Hepatocyte (in vitro differentiated cells): Measurements from ENCODE around the gene ANO10. TPM values are rescaled to one million over a fixed set of nuclear protein-coding genes. Genes with fewer than 3 reads are reported as not detected.

Source experiments
- DNase-seq: peaks from one replicate; pipeline ENCODE4 v3.0.0-alpha.2; 2016; ENCODE audit warnings: low spot score
- H2AFZ ChIP-seq: fragments of 200-600 bp; sonication (generic); 2 replicates; pipeline ENCODE4 v1.6.0; 2016; ENCODE audit warnings: antibody characterized with exemption, mild to moderate bottlenecking
- H3K27ac ChIP-seq: fragments of 200-600 bp; sonication (generic); 2 replicates; pipeline ENCODE4 v1.5.1; 2016; ENCODE audit warnings: mild to moderate bottlenecking
- H3K27me3 ChIP-seq: fragments of 200-600 bp; sonication (generic); 2 replicates; pipeline ENCODE4 v1.6.1; 2016
- H3K36me3 ChIP-seq: fragments of 200-600 bp; sonication (generic); replicated peaks from 2 replicates; pipeline ENCODE4 v1.5.1; 2016; ENCODE audit warnings: low read depth; ENCODE audit not compliant: insufficient read depth
- H3K4me1 ChIP-seq: fragments of 200-600 bp; sonication (generic); 2 replicates; pipeline ENCODE4 v1.5.1; 2016; ENCODE audit warnings: mild to moderate bottlenecking, moderate library complexity; ENCODE audit not compliant: insufficient read depth
- H3K4me2 ChIP-seq: fragments of 200-600 bp; sonication (generic); 2 replicates; pipeline ENCODE4 v1.6.0; 2016
- H3K4me3 ChIP-seq: fragments of 200-600 bp; sonication (generic); 2 replicates; pipeline ENCODE4 v1.5.1; 2016; ENCODE audit warnings: mild to moderate bottlenecking
- H3K79me2 ChIP-seq: fragments of 200-600 bp; sonication (generic); 2 replicates; pipeline ENCODE4 v1.6.0; 2017; ENCODE audit warnings: mild to moderate bottlenecking
- H3K9me2 ChIP-seq: fragments of 200-600 bp; sonication (generic); replicated peaks from 2 replicates; pipeline ENCODE4 v1.6.0; 2017; ENCODE audit warnings: mild to moderate bottlenecking; ENCODE audit not compliant: insufficient read depth
- H3K9me3 ChIP-seq: fragments of 200-600 bp; sonication (generic); 2 replicates; pipeline ENCODE4 v1.5.1; 2016; ENCODE audit warnings: low read depth, mild to moderate bottlenecking
- H4K20me1 ChIP-seq: fragments of 200-600 bp; sonication (generic); 2 replicates; pipeline ENCODE4 v1.6.0; 2016; ENCODE audit warnings: mild to moderate bottlenecking; ENCODE audit not compliant: insufficient read depth, poor library complexity, severe bottlenecking
- EZH2 ChIP-seq: fragments of 200-600 bp; sonication (generic); IDR thresholded peaks from 2 replicates; pipeline ENCODE4 v1.6.1; 2016; ENCODE audit warnings: antibody characterized with exemption, mild to moderate bottlenecking, borderline replicate concordance
- EZH2phosphoT487 ChIP-seq: fragments of 200-600 bp; sonication (generic); IDR thresholded peaks from one replicate; pipeline ENCODE4 v1.6.1; 2018; ENCODE audit warnings: antibody characterized with exemption, mild to moderate bottlenecking, low read depth, moderate library complexity; ENCODE audit not compliant: unreplicated experiment, severe bottlenecking
- WGBS: methylation state at CpG from one replicate; pipeline ENCODE4 v1.1.6; 2016; ENCODE audit warnings: low lambda C conversion rate; ENCODE audit errors: missing lambda C conversion rate; 5-methylcytosine and 5-hydroxymethylcytosine counted together
- polyA plus RNA-seq: library from polyadenylated mRNA; unstranded; fragments of >200 nt; fragmentation: Nextera tagmentation; extraction: Ambion mirVana; gene quantifications from 2 replicates; pipeline ENCODE4 v1.2.1, GENCODE V29; 2016
- total RNA-seq: library from RNA; depleted of rRNA; stranded (reverse); fragments of >200 nt; gene quantifications from 2 replicates; pipeline ENCODE4 v1.2.3, GENCODE V29; 2014
- TF ChIP-seq, protein P1 (sequence below): fragments of 200-600 bp; sonication (generic); IDR thresholded peaks from 2 replicates; pipeline ENCODE4 v1.5.1; 2016; ENCODE audit warnings: antibody characterized with exemption, mild to moderate bottlenecking; ENCODE audit not compliant: poor library complexity

The ANO10 gene
- total and polyA plus RNA-seq, 2 experiments from 2014 or later, result 28.5 to 33.5 TPM

GRCh38 chr3:43526956-43527355 lies 94.9 kb downstream of the ANO10 start:
- Histone ChIP-seq H3K79me2 (no peaks in the 10 kb centered on the region), H3K4me3 (no peak overlapping the region), H2AFZ (no peak overlapping the region), H3K9me2 (no peaks in the 10 kb centered on the region), H4K20me1 (no peaks in the 10 kb centered on the region), H3K4me1 (no peaks in the 10 kb centered on the region), H3K27me3 (no peaks in the 10 kb centered on the region), H3K9me3 (no peaks in the 10 kb centered on the region), H3K36me3 (peaks cover 2% of the 10 kb centered on the region), H3K27ac (no peak overlapping the region), H3K4me2 (no peak overlapping the region)
- TF ChIP-seq EZH2 (no peak), EZH2phosphoT487 (no peak)
- TF ChIP-seq, protein P1, sequence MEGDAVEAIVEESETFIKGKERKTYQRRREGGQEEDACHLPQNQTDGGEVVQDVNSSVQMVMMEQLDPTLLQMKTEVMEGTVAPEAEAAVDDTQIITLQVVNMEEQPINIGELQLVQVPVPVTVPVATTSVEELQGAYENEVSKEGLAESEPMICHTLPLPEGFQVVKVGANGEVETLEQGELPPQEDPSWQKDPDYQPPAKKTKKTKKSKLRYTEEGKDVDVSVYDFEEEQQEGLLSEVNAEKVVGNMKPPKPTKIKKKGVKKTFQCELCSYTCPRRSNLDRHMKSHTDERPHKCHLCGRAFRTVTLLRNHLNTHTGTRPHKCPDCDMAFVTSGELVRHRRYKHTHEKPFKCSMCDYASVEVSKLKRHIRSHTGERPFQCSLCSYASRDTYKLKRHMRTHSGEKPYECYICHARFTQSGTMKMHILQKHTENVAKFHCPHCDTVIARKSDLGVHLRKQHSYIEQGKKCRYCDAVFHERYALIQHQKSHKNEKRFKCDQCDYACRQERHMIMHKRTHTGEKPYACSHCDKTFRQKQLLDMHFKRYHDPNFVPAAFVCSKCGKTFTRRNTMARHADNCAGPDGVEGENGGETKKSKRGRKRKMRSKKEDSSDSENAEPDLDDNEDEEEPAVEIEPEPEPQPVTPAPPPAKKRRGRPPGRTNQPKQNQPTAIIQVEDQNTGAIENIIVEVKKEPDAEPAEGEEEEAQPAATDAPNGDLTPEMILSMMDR, result no peak
- DNase-seq, result no peak

DNA sequence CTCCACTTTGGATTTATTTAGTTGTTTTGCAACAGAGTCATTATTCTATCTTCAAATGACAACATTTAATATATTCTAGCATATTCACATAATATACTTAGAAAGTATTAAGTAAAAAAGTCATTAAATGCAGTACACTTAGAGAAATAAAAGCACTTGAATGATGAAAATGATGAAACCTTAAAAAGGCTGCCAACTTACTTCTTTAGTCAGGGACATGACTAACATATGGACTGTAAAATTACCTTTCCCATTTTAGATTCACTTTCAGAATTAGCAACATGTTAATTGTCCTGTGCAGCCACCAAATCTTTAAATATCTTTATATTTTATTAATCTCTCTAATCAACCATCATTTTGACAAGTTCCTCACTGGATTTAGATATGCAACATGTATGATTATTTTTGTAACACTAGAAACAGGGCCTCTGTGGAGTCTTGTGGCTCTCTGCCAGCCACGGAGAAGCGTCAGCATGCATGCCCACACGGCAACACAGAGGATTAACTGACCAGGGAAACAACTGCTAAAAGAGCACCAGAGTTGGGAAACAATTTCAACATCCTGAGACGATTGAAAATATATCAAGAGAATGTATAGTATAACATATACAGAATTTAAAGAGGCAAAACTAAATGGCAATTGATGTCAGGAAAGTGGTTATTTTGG lies 95.7 kb downstream of the ANO10 start:
- 84% methylated on average over 4 of the region's 4 CpGs for WGBS
- H3K79me2 ChIP-seq, result no peaks in the 10 kb centered on the region
- peaks cover 2% of the 10 kb centered on the region for H3K36me3 ChIP-seq
- DNase-seq, result no peak
- no peak overlapping the region for H3K4me2 ChIP-seq
- H3K27ac ChIP-seq, result no peak overlapping the region
- H3K27me3 ChIP-seq, result no peaks in the 10 kb centered on the region
- TF ChIP-seq, protein P1, result no peak
- TF ChIP-seq EZH2phosphoT487 (no peak), EZH2 (no peak)
- no peaks in the 10 kb centered on the region for H3K4me1 ChIP-seq
- H3K9me2 ChIP-seq, result no peaks in the 10 kb centered on the region
- H3K9me3 ChIP-seq, result no peaks in the 10 kb centered on the region
- H4K20me1 ChIP-seq, result no peaks in the 10 kb centered on the region
- H3K4me3 ChIP-seq, result no peak overlapping the region
- no peak overlapping the region for H2AFZ ChIP-seq

DNA sequence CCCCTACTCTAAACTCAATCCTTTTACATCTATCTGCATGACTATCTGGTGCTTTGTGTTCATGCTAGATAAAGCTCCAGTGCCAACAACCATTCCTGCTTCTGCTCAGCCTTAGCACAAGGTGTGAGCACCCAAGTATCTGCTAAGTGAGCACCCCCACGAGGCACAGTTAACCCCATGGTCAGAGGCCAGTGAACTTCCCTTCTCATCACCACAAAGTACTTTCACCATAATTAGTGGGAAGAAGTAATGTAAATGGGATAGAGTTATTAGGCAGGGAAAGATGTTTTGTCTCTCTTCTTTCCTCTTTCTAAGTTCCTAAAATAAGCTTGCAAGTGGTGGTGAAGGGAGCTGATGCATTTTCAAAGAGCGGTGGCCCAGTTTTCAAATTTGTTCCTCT lies 96.4 kb downstream of the ANO10 start:
- no peak overlapping the region for H2AFZ ChIP-seq
- H3K4me3 ChIP-seq, result no peak overlapping the region
- 96% methylated on average over 2 of the region's 2 CpGs for WGBS
- no peak overlapping the region for H3K27ac ChIP-seq
- DNase-seq, result no peak
- no peaks in the 10 kb centered on the region for H4K20me1 ChIP-seq
- H3K27me3 ChIP-seq, result no peaks in the 10 kb centered on the region
- H3K4me2 ChIP-seq, result no peak overlapping the region
- H3K79me2 ChIP-seq, result no peaks in the 10 kb centered on the region
- no peaks in the 10 kb centered on the region for H3K4me1 ChIP-seq
- peaks cover 2% of the 10 kb centered on the region for H3K36me3 ChIP-seq
- H3K9me3 ChIP-seq, result no peaks in the 10 kb centered on the region
- no peaks in the 10 kb centered on the region for H3K9me2 ChIP-seq
- TF ChIP-seq, protein P1, result no peak
- TF ChIP-seq EZH2phosphoT487, result no peak
